ENCODE data around the gene SIX2. TPM values are rescaled to one million over a fixed set of nuclear protein-coding genes. Genes with fewer than 3 reads are reported as not detected.

The SIX2 gene
- polyA plus RNA-seq, 1 donor (not counting 4 experiments of a cell fraction or from before 2014, with no cell fraction given) = not detected

DNA sequence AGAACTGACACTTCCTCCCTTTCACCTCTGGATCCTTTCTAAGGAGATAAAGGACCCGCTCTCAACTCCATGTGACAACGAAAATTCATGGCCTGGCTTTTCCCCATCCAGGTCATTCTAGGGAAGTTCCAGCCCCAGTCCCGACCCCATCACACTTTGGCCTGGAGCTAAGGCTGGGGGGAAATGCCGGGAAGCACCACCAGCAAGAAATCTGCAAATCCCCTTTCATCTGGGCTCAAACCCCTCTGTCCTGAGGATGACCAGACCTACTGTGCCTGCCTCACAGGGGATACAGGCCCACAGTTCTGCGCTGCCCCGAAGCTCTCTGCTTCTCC is 1.3 kb downstream of the SIX2 start:
- Histone ChIP-seq H3K9ac (ENCODE audit: control insufficient read depth, extremely low read depth, insufficient read depth, low read length) (no peak overlapping the region), H3K27ac (ENCODE audit: control insufficient read depth, insufficient read depth, low read length) (no peak overlapping the region), H4K20me1 (ENCODE audit: control insufficient read depth, extremely low read depth, insufficient read depth, low read length) (no peaks in the 10 kb centered on the region), H3K36me3 (ENCODE audit: control insufficient read depth in 2 of 2, extremely low read depth in 1 of 2, insufficient read depth in 2 of 2, low read length in 2 of 2) (no peaks in the 10 kb centered on the region), H3K4me2 (ENCODE audit: control insufficient read depth, extremely low read depth, insufficient read depth, low read depth, low read length) (no peak overlapping the region), H2AFZ (ENCODE audit: control insufficient read depth, low read length) (no peak overlapping the region), H3K79me2 (ENCODE audit: control insufficient read depth, insufficient read depth, low read length) (no peaks in the 10 kb centered on the region), H3K9me3 (ENCODE audit: control insufficient read depth, low read depth, low read length) (no peaks in the 10 kb centered on the region), H3K4me3 (ENCODE audit: control insufficient read depth in 2 of 3, extremely low read depth in 1 of 3, insufficient read depth in 2 of 3, low read depth in 1 of 3, low read length in 3 of 3) (no peak overlapping the region), H3K9me1 (ENCODE audit: control insufficient read depth, extremely low read depth, insufficient read depth, low read length) (no peaks in the 10 kb centered on the region), H3K27me3 (ENCODE audit: control insufficient read depth, extremely low read depth, insufficient read depth, low read length) (peaks cover 96% of the 10 kb centered on the region), H3K4me1 (ENCODE audit: control insufficient read depth, extremely low read depth, insufficient read depth, low read length) (peaks cover 10% of the 10 kb centered on the region)
- dilution Hi-C loops (cut with MboI; ENCODE audit: extremely low pct_ligation_motif_present, low sequenced_read_pairs) = no loop called here
- FAIRE-seq = no peak
- no peak for DNase-seq (ENCODE audit: low read depth, low spot score)
- TF ChIP-seq, protein P1, sequence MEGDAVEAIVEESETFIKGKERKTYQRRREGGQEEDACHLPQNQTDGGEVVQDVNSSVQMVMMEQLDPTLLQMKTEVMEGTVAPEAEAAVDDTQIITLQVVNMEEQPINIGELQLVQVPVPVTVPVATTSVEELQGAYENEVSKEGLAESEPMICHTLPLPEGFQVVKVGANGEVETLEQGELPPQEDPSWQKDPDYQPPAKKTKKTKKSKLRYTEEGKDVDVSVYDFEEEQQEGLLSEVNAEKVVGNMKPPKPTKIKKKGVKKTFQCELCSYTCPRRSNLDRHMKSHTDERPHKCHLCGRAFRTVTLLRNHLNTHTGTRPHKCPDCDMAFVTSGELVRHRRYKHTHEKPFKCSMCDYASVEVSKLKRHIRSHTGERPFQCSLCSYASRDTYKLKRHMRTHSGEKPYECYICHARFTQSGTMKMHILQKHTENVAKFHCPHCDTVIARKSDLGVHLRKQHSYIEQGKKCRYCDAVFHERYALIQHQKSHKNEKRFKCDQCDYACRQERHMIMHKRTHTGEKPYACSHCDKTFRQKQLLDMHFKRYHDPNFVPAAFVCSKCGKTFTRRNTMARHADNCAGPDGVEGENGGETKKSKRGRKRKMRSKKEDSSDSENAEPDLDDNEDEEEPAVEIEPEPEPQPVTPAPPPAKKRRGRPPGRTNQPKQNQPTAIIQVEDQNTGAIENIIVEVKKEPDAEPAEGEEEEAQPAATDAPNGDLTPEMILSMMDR (optimal IDR thresholded peaks at IDR 0.05 in 1 of 3, IDR thresholded peaks at IDR 0.05 in 1 of 3, conservative IDR thresholded peaks at IDR 0.05 in 1 of 3; ENCODE audit: extremely low read depth in 1 of 3, insufficient read depth in 2 of 3, low read length in 3 of 3) = no peak
- no peak for TF ChIP-seq EZH2 (IDR thresholded peaks at IDR 0.05; ENCODE audit: low read length)

DNA sequence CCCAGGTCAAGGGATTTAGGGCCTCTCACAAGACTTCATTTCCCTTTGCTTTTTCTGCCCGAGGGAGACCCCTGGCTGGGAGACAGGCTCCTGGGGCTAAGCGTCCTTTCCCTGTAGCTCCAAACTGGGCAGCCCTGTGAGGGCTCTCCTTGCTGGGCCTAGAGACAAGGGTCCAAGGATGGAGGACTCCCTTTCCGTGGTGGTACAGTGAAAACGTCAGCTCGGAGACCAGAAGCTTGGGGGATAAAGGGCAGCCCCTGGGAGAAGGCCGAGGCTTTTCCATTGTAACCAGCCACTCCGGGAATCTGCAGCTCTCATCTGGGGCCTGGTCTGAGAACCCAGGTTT is 2.3 kb downstream of the SIX2 start:
- DNase-seq (ENCODE audit: low read depth, low spot score) (no peak), FAIRE-seq (no peak)
- no peaks in the 10 kb centered on the region for H3K9me3 ChIP-seq (ENCODE audit: control insufficient read depth, low read depth, low read length)
- no peak overlapping the region for H3K4me2 ChIP-seq (ENCODE audit: control insufficient read depth, extremely low read depth, insufficient read depth, low read depth, low read length)
- no peaks in the 10 kb centered on the region for H3K36me3 ChIP-seq (ENCODE audit: control insufficient read depth in 2 of 2, extremely low read depth in 1 of 2, insufficient read depth in 2 of 2, low read length in 2 of 2)
- H3K79me2 ChIP-seq (ENCODE audit: control insufficient read depth, insufficient read depth, low read length) = no peaks in the 10 kb centered on the region
- H3K27ac ChIP-seq (ENCODE audit: control insufficient read depth, insufficient read depth, low read length) = no peak overlapping the region
- peaks cover 10% of the 10 kb centered on the region for H3K4me1 ChIP-seq (ENCODE audit: control insufficient read depth, extremely low read depth, insufficient read depth, low read length)
- no peak overlapping the region for H3K4me3 ChIP-seq (ENCODE audit: control insufficient read depth in 2 of 3, extremely low read depth in 1 of 3, insufficient read depth in 2 of 3, low read depth in 1 of 3, low read length in 3 of 3)
- no peaks in the 10 kb centered on the region for H3K9me1 ChIP-seq (ENCODE audit: control insufficient read depth, extremely low read depth, insufficient read depth, low read length)
- H4K20me1 ChIP-seq (ENCODE audit: control insufficient read depth, extremely low read depth, insufficient read depth, low read length) = no peaks in the 10 kb centered on the region
- no peak overlapping the region for H3K9ac ChIP-seq (ENCODE audit: control insufficient read depth, extremely low read depth, insufficient read depth, low read length)
- peaks cover 96% of the 10 kb centered on the region for H3K27me3 ChIP-seq (ENCODE audit: control insufficient read depth, extremely low read depth, insufficient read depth, low read length)
- no peak overlapping the region for H2AFZ ChIP-seq (ENCODE audit: control insufficient read depth, low read length)
- dilution Hi-C loops (cut with MboI; ENCODE audit: extremely low pct_ligation_motif_present, low sequenced_read_pairs) = no loop called here
- TF ChIP-seq, protein P1 (optimal IDR thresholded peaks at IDR 0.05 in 1 of 3, IDR thresholded peaks at IDR 0.05 in 1 of 3, conservative IDR thresholded peaks at IDR 0.05 in 1 of 3; ENCODE audit: extremely low read depth in 1 of 3, insufficient read depth in 2 of 3, low read length in 3 of 3) = no peak
- no peak for TF ChIP-seq EZH2 (IDR thresholded peaks at IDR 0.05; ENCODE audit: low read length)

Measured in keratinocyte (primary cell).